Vagina (tissue), 2 donors: ENCODE results near the gene DAPK2. TPM values are rescaled to one million over a fixed set of nuclear protein-coding genes. Genes with fewer than 3 reads are reported as not detected.

Experiments used
- DNase-seq, 2 donors: peaks; one replicate each; pipeline ENCODE4 v3.0.0-alpha.2; 2017; ENCODE audit errors: extremely low spot score in 2 of 2
- H3K27ac ChIP-seq: fragments of 200-600 bp; sonication (generic); one replicate; pipeline ENCODE4 v1.5.1; 2019
- H3K27me3 ChIP-seq: fragments of 200-600 bp; sonication (generic); one replicate; pipeline ENCODE4 v1.5.1; 2019
- H3K36me3 ChIP-seq, 2 donors: fragments of 200-600 bp; sonication (generic); one replicate each; pipeline ENCODE4 v1.5.1; 2017 to 2019
- H3K4me1 ChIP-seq: fragments of 200-600 bp; sonication (generic); one replicate; pipeline ENCODE4 v1.5.1; 2019
- H3K4me3 ChIP-seq, 2 donors: fragments of 200-600 bp; sonication (generic); 1 replicate in 1 of 2; 2 replicates in 1 of 2; pipeline ENCODE4 v1.5.1; 2016 to 2019
- H3K9me3 ChIP-seq: fragments of 200-600 bp; sonication (generic); one replicate; pipeline ENCODE4 v1.5.1; 2019
- CTCF ChIP-seq, 3 experiments: fragments of 450-650 bp in 2 of 3; fragments of 200-600 bp in 1 of 3; sonication (generic) in 1 of 3; IDR thresholded peaks; one replicate each; pipeline ENCODE4 v1.5.1; 2017 to 2019; ENCODE audit warnings: antibody characterized with exemption in 3 of 3, mild to moderate bottlenecking in 2 of 3, moderate library complexity in 2 of 3
- POLR2A ChIP-seq, 2 donors: fragments of 450-650 bp; IDR thresholded peaks; one replicate each; pipeline ENCODE4 v1.6.1; 2017; ENCODE audit warnings: antibody characterized with exemption in 2 of 2, mild to moderate bottlenecking in 2 of 2, moderate library complexity in 2 of 2
- POLR2AphosphoS5 ChIP-seq, 2 donors: sonication (generic); formaldehyde crosslinking; IDR thresholded peaks; one replicate each; pipeline ENCODE4 v1.9.0; 2017; ENCODE audit warnings: antibody characterized with exemption in 2 of 2, mild to moderate bottlenecking in 2 of 2, low read depth in 1 of 2; ENCODE audit not compliant: insufficient read depth in 1 of 2
- intact Hi-C: fragments of 100-400 bp; cut with DNase I; formaldehyde crosslinking; loops from one replicate; pipeline ENCODE4 v1.15.1; 2023
- total RNA-seq: library from RNA; depleted of rRNA; stranded (reverse); fragments of >200 nt; gene quantifications from one replicate; pipeline ENCODE4 v1.2.3, GENCODE V29; 2016

DAPK2 gene
- total RNA-seq, 1 donor from 2014 or later = 50.3 TPM

GRCh38 chr15:63941698-63942465 is 104.4 kb downstream of the DAPK2 start:
- intact Hi-C loops = no loop called here
- no peak for TF ChIP-seq CTCF (IDR thresholded peaks at IDR 0.05)
- TF ChIP-seq POLR2AphosphoS5 (IDR thresholded peaks at IDR 0.05; ENCODE audit: insufficient read depth in 1 of 2, low read depth in 1 of 2) = no peak
- no peak for TF ChIP-seq POLR2A (IDR thresholded peaks at IDR 0.05)
- Histone ChIP-seq H3K9me3 (no peaks in the 10 kb centered on the region), H3K36me3 (no peaks in the 10 kb centered on the region), H3K27ac (peak overlapping the region; percentile 32), H3K4me1 (peaks cover 52% of the 10 kb centered on the region), H3K4me3 (no peak overlapping the region), H3K27me3 (no peaks in the 10 kb centered on the region)
- peak in 1 of 2 donors; percentile 79 for DNase-seq

GRCh38 chr15:63940966-63941620 is 105.2 kb downstream of the DAPK2 start:
- H3K36me3 ChIP-seq = no peaks in the 10 kb centered on the region
- DNase-seq = peak in 1 of 2 donors; percentile 47
- no peak overlapping the region for H3K4me3 ChIP-seq
- TF ChIP-seq CTCF (IDR thresholded peaks at IDR 0.05) = no peak
- TF ChIP-seq POLR2A (IDR thresholded peaks at IDR 0.05) = no peak
- TF ChIP-seq POLR2AphosphoS5 (IDR thresholded peaks at IDR 0.05; ENCODE audit: insufficient read depth in 1 of 2, low read depth in 1 of 2) = no peak
- no peaks in the 10 kb centered on the region for H3K9me3 ChIP-seq
- H3K27ac ChIP-seq = peak overlapping the region; percentile 62
- no peaks in the 10 kb centered on the region for H3K27me3 ChIP-seq
- intact Hi-C loops = no loop called here
- H3K4me1 ChIP-seq = peaks cover 50% of the 10 kb centered on the region

GRCh38 chr15:63939531-63940130 is 106.7 kb downstream of the DAPK2 start:
- H3K9me3 ChIP-seq = no peaks in the 10 kb centered on the region
- DNase-seq = no peak
- no peaks in the 10 kb centered on the region for H3K36me3 ChIP-seq
- H3K27ac ChIP-seq = peak overlapping the region; percentile 62
- intact Hi-C loops = no loop called here
- no peak overlapping the region for H3K4me3 ChIP-seq
- H3K27me3 ChIP-seq = no peaks in the 10 kb centered on the region
- TF ChIP-seq POLR2A (IDR thresholded peaks at IDR 0.05) (no peak), CTCF (IDR thresholded peaks at IDR 0.05) (no peak), POLR2AphosphoS5 (IDR thresholded peaks at IDR 0.05; ENCODE audit: insufficient read depth in 1 of 2, low read depth in 1 of 2) (no peak)
- H3K4me1 ChIP-seq = peaks cover 37% of the 10 kb centered on the region

- TF ChIP-seq POLR2A (IDR thresholded peaks at IDR 0.05) (no peak), CTCF (IDR thresholded peaks at IDR 0.05) (no peak), POLR2AphosphoS5 (IDR thresholded peaks at IDR 0.05; ENCODE audit: insufficient read depth in 1 of 2, low read depth in 1 of 2) (no peak)
- no peak for DNase-seq
- Histone ChIP-seq H3K4me1 (peaks cover 37% of the 10 kb centered on the region), H3K27ac (peak overlapping the region; percentile 62), H3K27me3 (no peaks in the 10 kb centered on the region), H3K9me3 (no peaks in the 10 kb centered on the region), H3K4me3 (no peak overlapping the region), H3K36me3 (no peaks in the 10 kb centered on the region)
- intact Hi-C loops = no loop called here
Observed at GRCh38 chr15:63938486-63939061, 107.7 kb downstream of the DAPK2 start.
